SU-DHL-6 (cell line): ENCODE results near the gene MRPL1.

Experiments used
- H2AFZ ChIP-seq: fragments of 200-600 bp; sonication (generic); 2 replicates; pipeline ENCODE4 v1.6.1; 2014; ENCODE audit warnings: low read depth, mild to moderate bottlenecking, moderate library complexity, mixed read lengths, antibody characterized with exemption, low read length; ENCODE audit not compliant: severe bottlenecking
- H3F3A ChIP-seq: fragments of 200-600 bp; shearing (Covaris generic); 2 replicates; pipeline ENCODE4 v1.6.0; 2016; ENCODE audit warnings: antibody characterized with exemption, mild to moderate bottlenecking; ENCODE audit not compliant: insufficient read depth
- H3K27ac ChIP-seq: fragments of 200-600 bp; sonication (generic); 2 replicates; pipeline ENCODE4 v1.5.1; 2016; ENCODE audit warnings: low read depth, mild to moderate bottlenecking, low read length, moderate library complexity, mixed read lengths
- H3K27me3 ChIP-seq: fragments of 200-600 bp; sonication (generic), shearing (Covaris generic); 2 replicates; pipeline ENCODE4 v1.6.0; 2014; ENCODE audit warnings: mild to moderate bottlenecking, low read length
- H3K36me3 ChIP-seq: fragments of 200-600 bp; sonication (generic); 2 replicates; pipeline ENCODE4 v1.6.1; 2014; ENCODE audit warnings: mild to moderate bottlenecking, low read length, mixed read lengths
- H3K4me2 ChIP-seq: fragments of 300-600, 200-600 bp; shearing (Covaris generic), sonication (generic); 2 replicates; pipeline ENCODE4 v1.6.0; 2014; ENCODE audit warnings: low read length, low read depth, mild to moderate bottlenecking; ENCODE audit not compliant: poor library complexity, severe bottlenecking
- H3K4me3 ChIP-seq: fragments of 200-600 bp; sonication (generic); 2 replicates; pipeline ENCODE4 v1.5.1; 2014; ENCODE audit warnings: antibody characterized with exemption, low read length, mild to moderate bottlenecking, mixed read lengths; ENCODE audit not compliant: insufficient read depth, poor library complexity, severe bottlenecking
- H3K79me2 ChIP-seq: fragments of 200-600 bp; sonication (generic); 2 replicates; pipeline ENCODE4 v1.6.1; 2014; ENCODE audit warnings: mild to moderate bottlenecking, low read length, moderate library complexity; ENCODE audit not compliant: insufficient read depth
- H3K9ac ChIP-seq: fragments of 200-600 bp; sonication (generic); 2 replicates; pipeline ENCODE4 v1.7.0; 2014; ENCODE audit warnings: mild to moderate bottlenecking, low read length
- H3K9me2 ChIP-seq: fragments of 200-600 bp; sonication (generic); replicated peaks from 2 replicates; pipeline ENCODE4 v1.6.1; 2014; ENCODE audit warnings: low read length; ENCODE audit not compliant: insufficient read depth
- H3K9me3 ChIP-seq: fragments of 200-600 bp; sonication (generic); 2 replicates; pipeline ENCODE4 v1.6.1; 2014; ENCODE audit warnings: low read length, mixed read lengths; ENCODE audit not compliant: insufficient read depth
- H4K20me1 ChIP-seq: fragments of 200-600 bp; sonication (generic); 2 replicates; pipeline ENCODE4 v1.6.1; 2014; ENCODE audit warnings: low read depth, mild to moderate bottlenecking, antibody characterized with exemption, low read length, moderate library complexity, mixed read lengths
- CTCF ChIP-seq: fragments of 200-600 bp; sonication (generic); IDR thresholded peaks from one replicate; pipeline ENCODE4 v1.5.1; 2017; ENCODE audit warnings: antibody characterized with exemption, mild to moderate bottlenecking, low read length, moderate library complexity; ENCODE audit not compliant: insufficient read depth, poor library complexity, severe bottlenecking
- EZH2phosphoT487 ChIP-seq: fragments of 200-600 bp; sonication (generic), shearing (Covaris generic); conservative IDR thresholded peaks from 2 replicates; pipeline ENCODE4 v1.6.1; 2018; ENCODE audit warnings: mild to moderate bottlenecking, antibody characterized with exemption, low read length, moderate library complexity, mixed read lengths

Gene MRPL1

DNA sequence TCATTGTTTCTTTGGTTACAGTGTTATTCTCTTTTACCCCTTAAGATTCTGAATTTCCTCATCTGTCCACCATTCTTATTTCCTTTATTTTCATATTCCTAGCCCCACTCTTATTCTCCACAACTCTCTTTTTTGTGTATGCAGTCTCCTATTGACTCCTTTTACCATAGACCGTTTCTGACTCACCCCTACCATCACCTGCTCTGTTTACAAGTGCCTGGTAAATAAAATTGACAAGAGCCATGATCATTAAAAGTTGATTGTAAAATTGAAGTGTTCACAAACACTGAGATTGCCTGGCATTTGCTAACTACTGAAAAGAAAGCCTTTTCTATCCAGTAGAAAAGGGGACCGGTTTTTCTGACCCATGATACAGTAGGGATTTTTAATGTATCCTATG lies 54.4 kb downstream of the MRPL1 start:
- Histone ChIP-seq H3K4me2 (peak overlapping the region; percentile 31), H3K27ac (peak overlapping the region; percentile 26; the same call in 1 of the 2 replicates), H3K36me3 (no peaks in the 10 kb centered on the region), H3K9ac (no peak overlapping the region), H4K20me1 (no peaks in the 10 kb centered on the region), H3K9me3 (no peaks in the 10 kb centered on the region), H3F3A (no peaks in the 10 kb centered on the region), H3K9me2 (no peaks in the 10 kb centered on the region), H3K27me3 (no peaks in the 10 kb centered on the region), H3K4me3 (no peak overlapping the region), H2AFZ (no peak overlapping the region), H3K79me2 (no peaks in the 10 kb centered on the region)
- no peak for TF ChIP-seq CTCF
- no peak for TF ChIP-seq EZH2phosphoT487

GRCh38 chr4:77917601-77918000 lies 55.0 kb downstream of the MRPL1 start:
- H3K79me2 ChIP-seq: no peaks in the 10 kb centered on the region
- peak overlapping the region; percentile 31 for H3K4me2 ChIP-seq
- H3F3A ChIP-seq: no peaks in the 10 kb centered on the region
- no peaks in the 10 kb centered on the region for H3K27me3 ChIP-seq
- no peaks in the 10 kb centered on the region for H3K36me3 ChIP-seq
- H3K27ac ChIP-seq: no peak overlapping the region
- H2AFZ ChIP-seq: no peak overlapping the region
- no peaks in the 10 kb centered on the region for H4K20me1 ChIP-seq
- H3K9ac ChIP-seq: no peak overlapping the region
- TF ChIP-seq EZH2phosphoT487: no peak
- TF ChIP-seq CTCF: no peak
- no peak overlapping the region for H3K4me3 ChIP-seq
- H3K9me2 ChIP-seq: no peaks in the 10 kb centered on the region
- no peaks in the 10 kb centered on the region for H3K9me3 ChIP-seq

DNA sequence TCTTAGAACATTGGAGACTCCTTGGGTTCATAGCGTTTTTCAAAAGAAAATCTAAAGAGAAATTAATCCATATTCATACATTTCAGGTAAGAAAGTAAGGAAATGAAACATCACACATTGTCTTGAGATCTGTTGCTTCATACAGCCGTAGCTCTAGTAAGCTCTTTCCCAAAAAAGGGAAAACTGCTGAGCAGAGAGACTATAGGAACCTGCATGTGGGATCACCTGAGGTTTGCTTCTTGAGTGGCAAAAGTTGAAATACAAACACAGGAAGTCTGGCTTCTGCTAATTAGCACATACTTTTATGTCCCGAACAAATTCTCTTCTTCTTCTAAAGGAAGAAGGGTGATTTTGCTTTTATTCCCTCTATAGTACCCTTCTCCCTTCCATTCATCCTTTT lies 57.7 kb downstream of the MRPL1 start:
- Histone ChIP-seq H2AFZ (no peak overlapping the region), H3K9me2 (no peaks in the 10 kb centered on the region), H3K27me3 (no peaks in the 10 kb centered on the region), H3F3A (no peaks in the 10 kb centered on the region), H3K9me3 (no peaks in the 10 kb centered on the region), H3K27ac (no peak overlapping the region), H4K20me1 (no peaks in the 10 kb centered on the region), H3K9ac (no peak overlapping the region), H3K4me2 (no peak overlapping the region), H3K4me3 (no peak overlapping the region), H3K79me2 (no peaks in the 10 kb centered on the region), H3K36me3 (no peaks in the 10 kb centered on the region)
- TF ChIP-seq CTCF: no peak
- no peak for TF ChIP-seq EZH2phosphoT487
